Epithelial cell of esophagus (primary cell): ENCODE data around the gene GATA2.

ENCODE experiments used
- DNase-seq: peaks from one replicate; pipeline ENCODE4 v3.0.0; 2010; ENCODE audit warnings: low read depth
- H3K4me3 ChIP-seq: 2 replicates; pipeline ENCODE4 v1.5.1; 2011; ENCODE audit warnings: mild to moderate bottlenecking, low read length, control low read depth
- CTCF ChIP-seq: IDR thresholded peaks from 2 replicates; pipeline ENCODE4 v1.5.1; 2011; ENCODE audit warnings: low read depth, mild to moderate bottlenecking, low read length, control low read depth, inconsistent platforms; ENCODE audit not compliant: insufficient read depth; ENCODE audit errors: missing control alignments

The GATA2 gene

GRCh38 chr3:128432301-128432970 is 60.6 kb downstream of the GATA2 start:
- no peak for DNase-seq
- no peak for TF ChIP-seq CTCF
- no peak overlapping the region for H3K4me3 ChIP-seq

GRCh38 chr3:128431803-128432300 is 61.1 kb downstream of the GATA2 start:
- DNase-seq, result no peak
- H3K4me3 ChIP-seq, result no peak overlapping the region
- no peak for TF ChIP-seq CTCF

GRCh38 chr3:128430731-128431130 is 62.3 kb downstream of the GATA2 start:
- H3K4me3 ChIP-seq, result no peak overlapping the region
- DNase-seq, result no peak
- no peak for TF ChIP-seq CTCF

- no peak overlapping the region for H3K4me3 ChIP-seq
- no peak for TF ChIP-seq CTCF
- DNase-seq, result no peak
Observed at GRCh38 chr3:128430301-128430700, 62.7 kb downstream of the GATA2 start.

GRCh38 chr3:128429751-128430150 is 63.2 kb downstream of the GATA2 start:
- no peak for DNase-seq
- no peak for TF ChIP-seq CTCF
- H3K4me3 ChIP-seq, result no peak overlapping the region
